ENCODE measurements around the gene COPG1. TPM values are rescaled to one million over a fixed set of nuclear protein-coding genes. Genes with fewer than 3 reads are reported as not detected.

The COPG1 gene
- total and polyA plus RNA-seq, 2 of the 4 experiments (the other 2 are of a cell fraction), result 203 to 446 TPM

DNA sequence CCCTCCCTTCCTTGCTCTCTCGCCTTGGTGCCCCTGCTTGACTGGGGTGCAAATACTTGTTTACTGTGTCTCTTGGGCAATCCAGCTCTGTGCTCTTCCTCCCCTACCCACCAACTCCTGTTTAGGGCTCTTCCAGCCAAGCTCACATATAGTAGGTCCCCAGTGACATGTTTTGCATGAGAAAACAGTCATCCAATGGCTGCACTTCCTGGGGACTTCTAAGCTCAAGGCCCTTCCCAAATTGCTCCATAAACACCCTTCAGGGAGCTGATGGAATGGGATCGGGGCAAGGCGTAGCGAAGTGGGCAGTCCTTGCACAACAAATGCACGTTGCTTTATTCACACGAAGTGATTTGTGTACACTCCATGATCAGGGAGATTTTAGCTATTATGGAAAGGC lies 9.4 kb upstream of the COPG1 start:
- Histone ChIP-seq H3K23ac (ENCODE audit: low read depth, low read length) (no peak overlapping the region), H2AK5ac (ENCODE audit: low read depth, low read length) (no peak overlapping the region), H4K20me1 (ENCODE audit: insufficient read depth, low read length) (no peaks in the 10 kb centered on the region), H2AFZ (replicated peaks; ENCODE audit: low read length, poor library complexity) (no peak overlapping the region), H3K56ac (ENCODE audit: extremely low read depth, insufficient read depth, low read length) (no peak overlapping the region), H2BK120ac (ENCODE audit: low read depth, low read length) (no peak overlapping the region), H4K5ac (ENCODE audit: low read depth, low read length) (no peak overlapping the region), H3K4me3 (ENCODE audit: insufficient read depth, low read depth, low read length) (no peak overlapping the region), H3K4ac (ENCODE audit: low read depth, low read length) (no peak overlapping the region), H2BK20ac (ENCODE audit: low read depth, low read length) (no peak overlapping the region), H4K91ac (ENCODE audit: insufficient read depth, low read depth, low read length) (no peak overlapping the region), H3K9me1 (ENCODE audit: insufficient read depth, low read length) (peaks cover 5% of the 10 kb centered on the region; the same call in 1 of the 2 replicates), H3K4me2 (ENCODE audit: low read depth, low read length) (no peak overlapping the region), H3K18ac (ENCODE audit: low read depth, low read length) (no peak overlapping the region), H3K36me3 (ENCODE audit: control insufficient read depth, insufficient read depth, low read length) (no peaks in the 10 kb centered on the region), H2BK15ac (ENCODE audit: low read depth, low read length) (no peak overlapping the region), H2BK5ac (ENCODE audit: low read depth, low read length, poor library complexity, severe bottlenecking) (no peak overlapping the region), H3K27ac (ENCODE audit: insufficient read depth, low read length) (no peak overlapping the region), H3K14ac (replicated peaks; ENCODE audit: low read depth, low read length) (no peak overlapping the region), H3K79me1 (ENCODE audit: low read depth in 1 of 2, low read length in 2 of 2) (peaks cover 0 to under 1% of the 10 kb centered on the region in 2 experiments; a peak in 2 of 4 replicates), H3K9me3 (ENCODE audit: control insufficient read depth, insufficient read depth, low read length) (no peaks in the 10 kb centered on the region), H3K27me3 (ENCODE audit: control insufficient read depth, insufficient read depth, low read length) (no peaks in the 10 kb centered on the region), H3K9ac (ENCODE audit: low read depth, low read length) (no peak overlapping the region), H3K4me1 (ENCODE audit: control insufficient read depth, insufficient read depth, low read length) (peaks cover 2% of the 10 kb centered on the region; the same call in 1 of the 2 replicates), H4K8ac (ENCODE audit: low read depth in 2 of 2, low read length in 2 of 2) (no peak overlapping the region), H2AK9ac (replicated peaks; ENCODE audit: low read depth, low read length, poor library complexity) (no peak overlapping the region)
- DNase-seq, result no peak
- in situ Hi-C loops (cut with MboI; ENCODE audit: low sequenced_read_pairs), result loop anchor here (10.0 kb wide), 1 partner anchor 185 kb away; no protein-coding TSS in a partner anchor
- no peak for ATAC-seq (ENCODE audit: low read depth)
- dilution Hi-C loops (cut with HindIII; ENCODE audit: low sequenced_read_pairs, unreplicated experiment), result no loop called here
- BruUV-seq (replicated peaks), result no TSS peak
- WGBS, 2 experiments (ENCODE audit: extremely low coverage in 2 of 2, insufficient read length in 1 of 2), result no CpG with 5 or more reads among the region's 6 CpGs
- POLR2A ChIA-PET (ENCODE audit: unreplicated experiment), result no interaction called here
- intact Hi-C loops (cut with micrococcal nuclease), result no loop called here
- CTCF ChIA-PET, result no interaction called here
- no peak for TF ChIP-seq RFX5 (IDR thresholded peaks at IDR 0.05; ENCODE audit: low read depth, low read length)

All from IMR-90 (cell line).